MCF 10A (cell line): ENCODE results near the gene KIF2A. TPM values are rescaled to one million over a fixed set of nuclear protein-coding genes. Genes with fewer than 3 reads are reported as not detected.

ENCODE experiments used
- BruUV-seq: library from RNA; stranded (reverse); fragments of 400-500 nt; replicated peaks from 2 replicates; lab custom pipeline; 2021; lab: Mats Ljungman, UMichigan
- CTCF ChIA-PET: fragments of 300-600 bp; sonication (Branson Sonifier 250); formaldehyde crosslinking; extraction: SDS; loops from one replicate; lab custom pipeline; 2021; ENCODE audit warnings: antibody characterized with exemption, inconsistent platforms; lab: Yijun Ruan, JAX
- POLR2A ChIA-PET: fragments of 300-600, 350-650 bp; sonication (Branson Sonifier 250); formaldehyde crosslinking; extraction: SDS; loops from one replicate; lab custom pipeline; 2020; ENCODE audit warnings: antibody characterized with exemption, inconsistent platforms; lab: Yijun Ruan, JAX
- DNase-seq: peaks from one replicate; pipeline ENCODE4 v3.0.0-alpha.2; 2018; ENCODE audit not compliant: unreplicated experiment
- H3K27ac Mint-ChIP-seq: one replicate; pipeline ENCODE4 v1.8.0; 2022; ENCODE audit warnings: mild to moderate bottlenecking, low read depth, mixed read lengths; ENCODE audit not compliant: unreplicated experiment
- H3K27me3 Mint-ChIP-seq: one replicate; pipeline ENCODE4 v1.8.0; 2022; ENCODE audit warnings: mixed read lengths; ENCODE audit not compliant: insufficient read depth, unreplicated experiment
- H3K36me3 Mint-ChIP-seq: one replicate; pipeline ENCODE4 v1.8.0; 2022; ENCODE audit warnings: mild to moderate bottlenecking, moderate library complexity, mixed read lengths; ENCODE audit not compliant: insufficient read depth, unreplicated experiment
- H3K4me1 Mint-ChIP-seq: one replicate; pipeline ENCODE4 v1.8.0; 2022; ENCODE audit warnings: mixed read lengths; ENCODE audit not compliant: insufficient read depth, unreplicated experiment
- H3K4me3 Mint-ChIP-seq: one replicate; pipeline ENCODE4 v1.8.0; 2022; ENCODE audit warnings: mild to moderate bottlenecking, moderate library complexity, mixed read lengths; ENCODE audit not compliant: unreplicated experiment
- H3K9me3 Mint-ChIP-seq: one replicate; pipeline ENCODE4 v1.8.0; 2022; ENCODE audit warnings: mixed read lengths; ENCODE audit not compliant: unreplicated experiment
- CTCF ChIP-seq: fragments of 200-600 bp; IDR thresholded peaks from one replicate; pipeline ENCODE4 v1.8.0; 2022; ENCODE audit warnings: antibody characterized with exemption, mild to moderate bottlenecking; ENCODE audit not compliant: unreplicated experiment
- intact Hi-C: fragments of 100-400 bp; cut with micrococcal nuclease; formaldehyde crosslinking; loops from 2 replicates; pipeline ENCODE4 v1.14.1; 2022
- total RNA-seq: library from RNA; stranded (reverse); gene quantifications from 2 replicates; pipeline ENCODE4 v1.2.3, GENCODE V29; 2022

Gene KIF2A
- total RNA-seq, 1 experiment from 2014 or later = 61.0 TPM

GRCh38 chr5:62317810-62318209 lies 11.8 kb downstream of the KIF2A start:
- ChIA-PET POLR2A (interaction anchor here (1.2 to 2.2 kb wide), 5 partner anchors 9 to 32 kb away, joined by 3 to 8 read pairs (median 4); partner anchors contain the start of gene KIF2A), CTCF (interaction anchor here (0.6 to 1.0 kb wide), 3 partner anchors 12 to 125 kb away, joined by 3 to 4 read pairs (median 3); partner anchors contain the start of gene KIF2A)
- Mint-ChIP-seq H3K4me3 (no peak overlapping the region), H3K9me3 (no peaks in the 10 kb centered on the region), H3K36me3 (peaks cover 7% of the 10 kb centered on the region), H3K27ac (no peak overlapping the region), H3K27me3 (no peaks in the 10 kb centered on the region), H3K4me1 (peaks cover 27% of the 10 kb centered on the region)
- TF ChIP-seq CTCF = no peak
- no TSS peak for BruUV-seq
- intact Hi-C loops = no loop called here
- no peak for DNase-seq

GRCh38 chr5:62322484-62322883 lies 16.5 kb downstream of the KIF2A start:
- no peak overlapping the region for H3K4me3 Mint-ChIP-seq
- no peak for TF ChIP-seq CTCF
- H3K27me3 Mint-ChIP-seq = no peaks in the 10 kb centered on the region
- intact Hi-C loops = no loop called here
- no peak for DNase-seq
- H3K27ac Mint-ChIP-seq = no peak overlapping the region
- BruUV-seq = no TSS peak
- peaks cover 22% of the 10 kb centered on the region for H3K4me1 Mint-ChIP-seq
- no peaks in the 10 kb centered on the region for H3K9me3 Mint-ChIP-seq
- H3K36me3 Mint-ChIP-seq = peaks cover 26% of the 10 kb centered on the region
- CTCF ChIA-PET = no interaction called here
- POLR2A ChIA-PET = no interaction called here

- peaks cover 13% of the 10 kb centered on the region for H3K4me1 Mint-ChIP-seq
- intact Hi-C loops = no loop called here
- peak overlapping the region; percentile 28 for H3K27ac Mint-ChIP-seq
Observed at GRCh38 chr5:62326302-62326701, 20.3 kb downstream of the KIF2A start.

GRCh38 chr5:62326702-62327101 lies 20.7 kb downstream of the KIF2A start:
- peak overlapping the region; percentile 28 for H3K27ac Mint-ChIP-seq
- peaks cover 23% of the 10 kb centered on the region for H3K36me3 Mint-ChIP-seq
- no peak for DNase-seq
- H3K4me1 Mint-ChIP-seq = peaks cover 13% of the 10 kb centered on the region
- ChIA-PET POLR2A (interaction anchor here (1.1 to 2.2 kb wide), 2 partner anchors 10 to 18 kb away, joined by 3 to 9 read pairs; no protein-coding TSS in a partner anchor), CTCF (no interaction called here)
- H3K27me3 Mint-ChIP-seq = no peaks in the 10 kb centered on the region
- no peaks in the 10 kb centered on the region for H3K9me3 Mint-ChIP-seq
- BruUV-seq = no TSS peak
- TF ChIP-seq CTCF = no peak
- no peak overlapping the region for H3K4me3 Mint-ChIP-seq
- intact Hi-C loops = no loop called here

More at GRCh38 chr5:62326302-62326701, 20.3 kb downstream of the KIF2A start:
- Mint-ChIP-seq H3K4me3 (no peak overlapping the region), H3K9me3 (no peaks in the 10 kb centered on the region), H3K27me3 (no peaks in the 10 kb centered on the region), H3K36me3 (peaks cover 26% of the 10 kb centered on the region)
- no peak for TF ChIP-seq CTCF
- no TSS peak for BruUV-seq
- CTCF ChIA-PET = no interaction called here
- POLR2A ChIA-PET = interaction anchor here (1.1 to 2.2 kb wide), 2 partner anchors 9 to 18 kb away, joined by 3 to 9 read pairs; no protein-coding TSS in a partner anchor
- no peak for DNase-seq
